ENCODE measurements around the gene ARG2.

ARG2 gene

GRCh38 chr14:67636361-67636919 is 16.7 kb downstream of the ARG2 start:
- Mint-ChIP-seq H3K9me3 (no peaks in the 10 kb centered on the region), H3K4me3 (no peak overlapping the region), H3K36me3 (peaks cover 2% of the 10 kb centered on the region), H3K27me3 (no peaks in the 10 kb centered on the region), H3K4me1 (no peaks in the 10 kb centered on the region), H3K27ac (no peak overlapping the region)
- DNase-seq (ENCODE audit: low spot score in 2 of 2) (no peak), ATAC-seq (ENCODE audit: low read depth) (no peak)

DNA sequence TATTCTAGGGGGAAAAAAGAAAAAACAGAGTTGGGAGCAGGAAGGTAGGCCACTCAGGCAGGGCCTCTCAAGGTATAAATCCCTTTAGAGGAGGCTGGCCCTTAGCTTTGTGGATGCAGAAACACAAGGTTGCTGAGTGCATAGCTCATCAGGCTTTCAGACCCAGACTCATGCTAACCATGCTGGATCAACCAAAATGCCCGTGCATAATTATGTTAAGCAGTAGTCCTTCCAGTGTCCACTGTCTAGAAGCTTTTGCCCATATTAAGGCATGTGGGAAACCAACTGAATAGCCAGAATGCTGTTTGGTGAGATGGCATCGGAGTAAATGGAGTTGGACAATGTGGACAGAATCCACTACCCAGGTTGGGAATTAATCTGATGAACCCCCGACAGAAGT is 18.9 kb downstream of the ARG2 start:
- Mint-ChIP-seq H3K27me3 (no peaks in the 10 kb centered on the region), H3K4me3 (no peak overlapping the region), H3K36me3 (no peaks in the 10 kb centered on the region), H3K27ac (no peak overlapping the region), H3K9me3 (no peaks in the 10 kb centered on the region), H3K4me1 (no peaks in the 10 kb centered on the region)
- ATAC-seq (ENCODE audit: low read depth), result no peak
- DNase-seq (ENCODE audit: low spot score in 2 of 2), result no peak

DNA sequence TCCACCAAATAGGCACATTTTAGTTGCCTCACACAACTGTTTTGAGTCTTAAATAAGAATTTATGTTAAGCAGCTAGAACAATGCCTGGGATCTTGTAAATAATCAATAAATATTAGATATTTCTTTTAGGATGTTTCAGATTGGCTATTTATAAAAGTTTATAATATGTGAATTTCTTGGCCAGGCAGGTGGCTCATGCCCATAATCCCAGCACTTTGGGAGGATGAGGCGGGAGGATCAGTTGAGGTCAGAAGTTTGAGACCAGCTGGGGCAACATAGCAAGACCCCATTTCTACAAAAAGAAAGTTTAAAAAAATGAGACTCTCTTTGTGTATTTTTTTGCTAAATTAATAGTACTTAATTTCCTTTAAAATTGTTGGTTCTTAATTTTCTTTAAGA is 21.8 kb downstream of the ARG2 start:
- no peaks in the 10 kb centered on the region for H3K4me1 Mint-ChIP-seq
- DNase-seq (ENCODE audit: low spot score in 2 of 2) (no peak), ATAC-seq (ENCODE audit: low read depth) (no peak)
- H3K9me3 Mint-ChIP-seq, result no peaks in the 10 kb centered on the region
- no peak overlapping the region for H3K27ac Mint-ChIP-seq
- H3K27me3 Mint-ChIP-seq, result no peaks in the 10 kb centered on the region
- H3K4me3 Mint-ChIP-seq, result no peak overlapping the region
- H3K36me3 Mint-ChIP-seq, result peaks cover 6% of the 10 kb centered on the region

DNA sequence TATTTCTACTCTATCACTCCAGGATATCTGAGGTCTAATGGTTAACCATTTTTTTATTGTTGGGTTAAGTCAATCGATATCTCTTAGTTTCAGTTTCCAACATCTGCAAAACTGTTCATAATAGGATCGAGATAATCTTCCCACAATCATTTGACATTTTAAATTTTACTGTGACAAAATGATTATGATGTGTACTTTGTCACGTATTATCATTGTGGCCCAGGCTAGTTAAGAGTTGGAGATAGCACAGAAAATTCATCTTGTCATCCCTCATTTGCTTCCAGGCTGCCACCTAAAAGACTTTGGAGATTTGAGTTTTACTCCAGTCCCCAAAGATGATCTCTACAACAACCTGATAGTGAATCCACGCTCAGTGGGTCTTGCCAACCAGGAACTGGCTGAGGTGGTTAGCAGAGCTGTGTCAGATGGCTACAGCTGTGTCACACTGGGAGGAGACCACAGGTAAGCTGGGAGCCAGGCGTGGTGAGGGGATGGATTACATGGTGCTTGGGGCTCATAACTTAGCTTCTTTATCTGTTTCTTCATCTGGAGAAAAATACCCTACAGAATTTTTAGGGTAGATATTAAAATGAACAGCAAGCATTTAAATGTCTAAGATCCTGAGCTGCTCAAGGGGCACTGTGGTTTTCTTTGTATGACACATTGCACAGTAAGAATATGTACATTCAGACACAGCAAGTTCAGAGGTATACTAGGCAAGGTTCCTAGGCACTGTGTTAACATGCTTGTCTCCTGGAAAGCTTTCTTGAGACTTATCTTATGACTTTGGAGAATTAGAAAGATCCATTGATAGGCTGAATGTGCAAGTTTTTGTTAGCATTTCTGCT is 22.4 kb downstream of the ARG2 start:
- DNase-seq (ENCODE audit: low spot score in 2 of 2) (no peak), ATAC-seq (ENCODE audit: low read depth) (no peak)
- peaks cover 7% of the 10 kb centered on the region for H3K36me3 Mint-ChIP-seq
- H3K4me1 Mint-ChIP-seq, result no peaks in the 10 kb centered on the region
- no peak overlapping the region for H3K27ac Mint-ChIP-seq
- no peak overlapping the region for H3K4me3 Mint-ChIP-seq
- no peaks in the 10 kb centered on the region for H3K9me3 Mint-ChIP-seq
- no peaks in the 10 kb centered on the region for H3K27me3 Mint-ChIP-seq

GRCh38 chr14:67643713-67644112 is 24.0 kb downstream of the ARG2 start:
- H3K27me3 Mint-ChIP-seq, result no peaks in the 10 kb centered on the region
- H3K4me3 Mint-ChIP-seq, result no peak overlapping the region

DNA sequence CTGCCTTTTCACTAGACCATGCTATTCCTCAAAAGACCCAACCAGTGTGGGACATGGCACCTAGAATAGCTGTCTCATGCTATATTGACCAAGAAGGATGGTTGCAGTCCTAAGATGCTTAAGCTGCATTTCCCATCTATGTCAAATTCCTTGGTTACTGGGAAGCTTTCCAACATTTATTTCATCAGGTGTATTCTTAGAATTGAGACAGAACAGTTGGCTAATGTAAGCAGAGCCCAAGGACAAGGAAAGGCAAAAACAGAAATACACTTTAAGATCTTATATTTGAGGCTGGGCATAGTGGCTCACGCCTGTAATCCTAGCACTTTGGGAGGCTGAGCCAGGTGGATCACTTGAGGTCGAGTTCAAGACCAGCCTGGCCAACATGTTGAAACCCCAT is 24.7 kb downstream of the ARG2 start:
- H3K36me3 Mint-ChIP-seq, result peaks cover 13% of the 10 kb centered on the region
- H3K27ac Mint-ChIP-seq, result peak overlapping the region; percentile 26
- no peak overlapping the region for H3K4me3 Mint-ChIP-seq
- H3K4me1 Mint-ChIP-seq, result no peaks in the 10 kb centered on the region
- no peak for DNase-seq (ENCODE audit: low spot score in 2 of 2)
- H3K27me3 Mint-ChIP-seq, result no peaks in the 10 kb centered on the region
- ATAC-seq (ENCODE audit: low read depth), result no peak
- no peaks in the 10 kb centered on the region for H3K9me3 Mint-ChIP-seq

More at GRCh38 chr14:67643713-67644112, 24.0 kb downstream of the ARG2 start:
- DNase-seq (ENCODE audit: low spot score in 2 of 2) (no peak), ATAC-seq (ENCODE audit: low read depth) (no peak)
- no peaks in the 10 kb centered on the region for H3K4me1 Mint-ChIP-seq
- H3K36me3 Mint-ChIP-seq, result peaks cover 11% of the 10 kb centered on the region
- no peaks in the 10 kb centered on the region for H3K9me3 Mint-ChIP-seq
- H3K27ac Mint-ChIP-seq, result peak overlapping the region; percentile 26

- DNase-seq (ENCODE audit: low spot score in 2 of 2), result no peak
- H3K36me3 Mint-ChIP-seq, result peaks cover 17% of the 10 kb centered on the region
- H3K27me3 Mint-ChIP-seq, result no peaks in the 10 kb centered on the region
- no peaks in the 10 kb centered on the region for H3K4me1 Mint-ChIP-seq
- peak overlapping the region; percentile 1 for H3K27ac Mint-ChIP-seq
- ATAC-seq (ENCODE audit: low read depth), result no peak
- no peaks in the 10 kb centered on the region for H3K9me3 Mint-ChIP-seq
- no peak overlapping the region for H3K4me3 Mint-ChIP-seq
Measured at GRCh38 chr14:67645414-67645813, 25.7 kb downstream of the ARG2 start.

GRCh38 chr14:67646131-67646530 is 26.4 kb downstream of the ARG2 start:
- no peak for DNase-seq (ENCODE audit: low spot score in 2 of 2)
- H3K4me3 Mint-ChIP-seq, result no peak overlapping the region

GRCh38 chr14:67650151-67650550 is 30.4 kb downstream of the ARG2 start:
- Mint-ChIP-seq H3K9me3 (no peaks in the 10 kb centered on the region), H3K36me3 (peaks cover 31% of the 10 kb centered on the region), H3K27me3 (no peaks in the 10 kb centered on the region), H3K4me3 (no peak overlapping the region), H3K4me1 (no peaks in the 10 kb centered on the region), H3K27ac (no peak overlapping the region)
- ATAC-seq (ENCODE audit: low read depth), result no peak
- DNase-seq (ENCODE audit: low spot score in 2 of 2), result no peak

More at GRCh38 chr14:67646131-67646530, 26.4 kb downstream of the ARG2 start:
- no peaks in the 10 kb centered on the region for H3K4me1 Mint-ChIP-seq
- ATAC-seq (ENCODE audit: low read depth), result no peak
- H3K27me3 Mint-ChIP-seq, result no peaks in the 10 kb centered on the region
- peaks cover 22% of the 10 kb centered on the region for H3K36me3 Mint-ChIP-seq
- no peak overlapping the region for H3K27ac Mint-ChIP-seq
- no peaks in the 10 kb centered on the region for H3K9me3 Mint-ChIP-seq

GRCh38 chr14:67650694-67651093 is 31.0 kb downstream of the ARG2 start:
- H3K27me3 Mint-ChIP-seq, result no peaks in the 10 kb centered on the region
- H3K4me1 Mint-ChIP-seq, result no peaks in the 10 kb centered on the region
- no peak overlapping the region for H3K4me3 Mint-ChIP-seq
- H3K9me3 Mint-ChIP-seq, result no peaks in the 10 kb centered on the region
- peaks cover 29% of the 10 kb centered on the region for H3K36me3 Mint-ChIP-seq
- no peak for ATAC-seq (ENCODE audit: low read depth)
- no peak for DNase-seq (ENCODE audit: low spot score in 2 of 2)
- no peak overlapping the region for H3K27ac Mint-ChIP-seq

- Mint-ChIP-seq H3K36me3 (peaks cover 28% of the 10 kb centered on the region), H3K4me3 (no peak overlapping the region), H3K27me3 (no peaks in the 10 kb centered on the region), H3K9me3 (no peaks in the 10 kb centered on the region), H3K27ac (no peak overlapping the region), H3K4me1 (no peaks in the 10 kb centered on the region)
- no peak for ATAC-seq (ENCODE audit: low read depth)
- DNase-seq (ENCODE audit: low spot score in 2 of 2), result no peak
Measured at GRCh38 chr14:67652189-67652588, 32.5 kb downstream of the ARG2 start.

GRCh38 chr14:67653651-67654280 is 34.0 kb downstream of the ARG2 start:
- Mint-ChIP-seq H3K27me3 (no peaks in the 10 kb centered on the region), H3K27ac (no peak overlapping the region), H3K9me3 (no peaks in the 10 kb centered on the region), H3K36me3 (peaks cover 29% of the 10 kb centered on the region), H3K4me3 (no peak overlapping the region), H3K4me1 (no peaks in the 10 kb centered on the region)
- no peak for DNase-seq (ENCODE audit: low spot score in 2 of 2)
- ATAC-seq (ENCODE audit: low read depth), result no peak

- DNase-seq (ENCODE audit: low spot score in 2 of 2) (no peak), ATAC-seq (ENCODE audit: low read depth) (no peak)
- H3K36me3 Mint-ChIP-seq, result peaks cover 3% of the 10 kb centered on the region
- H3K27me3 Mint-ChIP-seq, result no peaks in the 10 kb centered on the region
- H3K9me3 Mint-ChIP-seq, result no peaks in the 10 kb centered on the region
- H3K27ac Mint-ChIP-seq, result no peak overlapping the region
- H3K4me3 Mint-ChIP-seq, result no peak overlapping the region
- peaks cover 24% of the 10 kb centered on the region for H3K4me1 Mint-ChIP-seq
Measured at GRCh38 chr14:67663633-67664032, 43.9 kb downstream of the ARG2 start.

DNA sequence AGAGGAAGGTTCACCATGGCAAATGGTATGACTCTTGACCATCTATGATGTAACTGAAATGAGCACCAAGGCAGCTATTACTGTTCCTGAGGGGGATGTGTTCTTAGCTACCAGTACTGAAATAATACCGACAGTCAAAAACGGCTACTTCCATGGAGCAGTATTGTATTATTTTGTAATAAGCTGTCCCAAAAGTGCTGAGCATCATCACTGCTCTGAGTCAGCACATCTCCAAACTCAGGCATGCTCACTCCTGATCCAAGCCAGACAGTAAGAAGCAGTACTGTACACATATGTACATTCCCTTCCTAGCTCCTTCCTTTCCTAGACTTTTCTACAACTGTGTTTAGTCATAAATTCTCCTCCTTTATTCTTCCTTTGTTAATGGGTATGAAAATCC is 46.1 kb downstream of the ARG2 start:
- Mint-ChIP-seq H3K27me3 (no peaks in the 10 kb centered on the region), H3K9me3 (no peaks in the 10 kb centered on the region), H3K36me3 (peaks cover 5% of the 10 kb centered on the region), H3K4me3 (no peak overlapping the region), H3K4me1 (peaks cover 36% of the 10 kb centered on the region), H3K27ac (peak overlapping the region; percentile 24)
- no peak for DNase-seq (ENCODE audit: low spot score in 2 of 2)
- no peak for ATAC-seq (ENCODE audit: low read depth)
